Panc1 (cell line): Measurements from ENCODE around the gene FAM167B. TPM values are rescaled to one million over a fixed set of nuclear protein-coding genes. Genes with fewer than 3 reads are reported as not detected.

Source experiments
- ATAC-seq: fragments of 200-7000 bp; cut with Tn5 transposase; 2 replicates; pipeline ENCODE4 v1.9.1; 2020; ENCODE audit warnings: mild to moderate bottlenecking, moderate library complexity
- BruUV-seq: library from RNA; stranded (reverse); fragments of 400-500 nt; replicated peaks from 2 replicates; lab custom pipeline; 2021; lab: Mats Ljungman, UMichigan
- CTCF ChIA-PET: fragments of 300-600 bp; sonication (Branson Sonifier 250); formaldehyde crosslinking; loops from one replicate; lab custom pipeline; 2022; ENCODE audit warnings: antibody characterized with exemption; lab: Charles Lee
- POLR2A ChIA-PET: fragments of 300-600 bp; sonication (Branson Sonifier 250); formaldehyde crosslinking; loops from one replicate; lab custom pipeline; 2022; ENCODE audit warnings: antibody characterized with exemption; lab: Charles Lee
- DNase-seq: peaks from one replicate; pipeline ENCODE4 v3.0.0-alpha.2; 2010; ENCODE audit warnings: low read depth, low spot score
- H3K27ac ChIP-seq: 2 replicates; pipeline ENCODE4 v1.5.1; 2011; ENCODE audit warnings: mild to moderate bottlenecking, low read length, inconsistent platforms
- H3K27me3 ChIP-seq: fragments of 200-500 bp; sonication (Bioruptor generic); 2 replicates; pipeline ENCODE4 v1.6.0; 2014; ENCODE audit warnings: low read length, inconsistent platforms; ENCODE audit not compliant: control insufficient read depth, insufficient read depth
- H3K36me3 ChIP-seq: fragments of 200-500 bp; sonication (Bioruptor generic); 2 replicates; pipeline ENCODE4 v1.5.1; 2014; ENCODE audit warnings: inconsistent platforms, mild to moderate bottlenecking, low read length, moderate library complexity; ENCODE audit not compliant: control insufficient read depth, insufficient read depth
- H3K4me1 ChIP-seq: 2 replicates; pipeline ENCODE4 v1.5.1; 2011; ENCODE audit warnings: inconsistent platforms, mild to moderate bottlenecking, low read length, moderate library complexity; ENCODE audit not compliant: control insufficient read depth, insufficient read depth
- H3K4me3 ChIP-seq, 2 experiments: 2 replicates each; pipeline ENCODE4 v1.5.1; 2011 to 2012; ENCODE audit warnings: low read depth in 2 of 2, low read length in 2 of 2, mild to moderate bottlenecking in 2 of 2, inconsistent platforms in 1 of 2, moderate library complexity in 1 of 2
- H3K9me3 ChIP-seq: fragments of 200-500 bp; sonication (Bioruptor generic); 2 replicates; pipeline ENCODE4 v1.5.1; 2014; ENCODE audit warnings: low read depth, mild to moderate bottlenecking, inconsistent platforms, low read length, moderate library complexity; ENCODE audit not compliant: control insufficient read depth, insufficient read depth
- CTCF ChIP-seq: fragments of 450-650 bp; IDR thresholded peaks from 2 replicates; pipeline ENCODE4 v1.5.1; 2017; ENCODE audit warnings: mild to moderate bottlenecking
- POLR2AphosphoS5 ChIP-seq: IDR thresholded peaks from 2 replicates; pipeline ENCODE4 v1.6.1; 2012; ENCODE audit warnings: mild to moderate bottlenecking, low read depth, low read length, moderate library complexity
- REST ChIP-seq, 2 experiments: IDR thresholded peaks; 2 replicates each; pipeline ENCODE4 v1.6.1; 2011 to 2012; ENCODE audit warnings: low read depth in 2 of 2, control low read depth in 1 of 2, low read length in 1 of 2, mild to moderate bottlenecking in 1 of 2, moderate library complexity in 1 of 2; ENCODE audit not compliant: insufficient read depth in 1 of 2
- SIN3A ChIP-seq: IDR thresholded peaks from 2 replicates; pipeline ENCODE4 v1.6.1; 2012; ENCODE audit warnings: low read depth, mild to moderate bottlenecking, low read length, moderate library complexity, borderline replicate concordance; ENCODE audit not compliant: insufficient read depth
- TCF7L2 ChIP-seq: IDR thresholded peaks from 2 replicates; pipeline ENCODE4 v1.6.1; 2011; ENCODE audit warnings: mild to moderate bottlenecking, low read depth, low read length, inconsistent platforms
- in situ Hi-C: cut with HindIII; loops from 2 replicates; pipeline ENCODE4 v1.10.0; 2016; ENCODE audit warnings: low sequenced_read_pairs, low pct_unique_long_range_greater_than_20kb
- intact Hi-C: fragments of 100-400 bp; cut with micrococcal nuclease; formaldehyde crosslinking; loops from one replicate; pipeline ENCODE4 v1.10.0; 2022; ENCODE audit not compliant: unreplicated experiment
- total RNA-seq: library from RNA; stranded (reverse); gene quantifications from one replicate; pipeline ENCODE4 v1.2.1, GENCODE V29; 2021; ENCODE audit not compliant: unreplicated experiment

FAM167B gene
- total RNA-seq, 1 experiment from 2014 or later: 1.9 TPM

GRCh38 chr1:32272557-32273390 is 25.8 kb downstream of the FAM167B start:
- in situ Hi-C loops: no loop called here
- POLR2A ChIA-PET: no interaction called here
- BruUV-seq: no TSS peak
- peaks cover 12% of the 10 kb centered on the region; the same call in 1 of the 2 replicates for H3K4me1 ChIP-seq
- no peaks in the 10 kb centered on the region for H3K9me3 ChIP-seq
- TF ChIP-seq TCF7L2 (no peak), SIN3A (no peak), REST (IDR thresholded peaks at IDR 0.05; ENCODE audit: insufficient read depth in 1 of 2, low read depth in 2 of 2, low read length in 1 of 2) (no peak), POLR2AphosphoS5 (no peak), CTCF (no peak)
- H3K4me3 ChIP-seq: no peak overlapping the region
- intact Hi-C loops: no loop called here
- no peak for DNase-seq
- CTCF ChIA-PET: interaction anchor here (0.7 kb wide), 1 partner anchor 24 kb away, joined by 9 read pairs; no protein-coding TSS in a partner anchor
- no peaks in the 10 kb centered on the region for H3K36me3 ChIP-seq
- no peak for ATAC-seq
- no peak overlapping the region for H3K27ac ChIP-seq
- H3K27me3 ChIP-seq: no peaks in the 10 kb centered on the region

- TF ChIP-seq POLR2AphosphoS5: no peak
- no peak for TF ChIP-seq CTCF
- TF ChIP-seq TCF7L2: no peak
- H3K27ac ChIP-seq: peak overlapping the region; percentile 48; the same call in 1 of the 2 replicates
- ChIA-PET POLR2A (interaction anchor here (0.6 kb wide), 1 partner anchor 18 kb away, joined by 3 read pairs; the partner anchor contains the start of gene HDAC1), CTCF (no interaction called here)
- in situ Hi-C loops: no loop called here
- no TSS peak for BruUV-seq
- peak; percentile 29 for ATAC-seq
- DNase-seq: no peak
- intact Hi-C loops: no loop called here
- H3K9me3 ChIP-seq: no peaks in the 10 kb centered on the region
- H3K4me3 ChIP-seq: no peak overlapping the region
- H3K36me3 ChIP-seq: no peaks in the 10 kb centered on the region
- no peaks in the 10 kb centered on the region for H3K27me3 ChIP-seq
- H3K4me1 ChIP-seq: peaks cover 12% of the 10 kb centered on the region; the same call in 1 of the 2 replicates
These were observed 26.6 kb downstream of the FAM167B start for GRCh38 chr1:32273391-32274208.
